Right lobe of liver (tissue), 6 donors: ENCODE measurements around the gene AHI1. TPM values are rescaled to one million over a fixed set of nuclear protein-coding genes. Genes with fewer than 3 reads are reported as not detected.

Source experiments
- ATAC-seq, 4 donors: fragments of 200-7000 bp; cut with Tn5 transposase; one replicate each; pipeline ENCODE4 v1.9.1; 2020; ENCODE audit warnings: mild to moderate bottlenecking in 4 of 4, moderate library complexity in 4 of 4
- DNase-seq, 3 donors: peaks; one replicate each; pipeline ENCODE4 v3.0.0-alpha.2; 2020
- H3K27ac ChIP-seq, 3 donors: fragments of 200-600 bp; one replicate each; pipeline ENCODE4 v1.8.0; 2022
- H3K27me3 ChIP-seq, 2 donors: fragments of 200-600 bp; one replicate each; pipeline ENCODE4 v1.8.0; 2022
- H3K36me3 ChIP-seq, 4 donors: fragments of 200-600 bp; sonication (generic) in 1 of 4; one replicate each; pipeline versions ENCODE4 v1.5.1 to v1.8.0; 2017 to 2022; ENCODE audit warnings: control low read depth in 1 of 4
- H3K4me1 ChIP-seq, 4 donors: fragments of 200-600 bp; sonication (generic) in 1 of 4; one replicate each; pipeline versions ENCODE4 v1.5.1 to v1.8.0; 2017 to 2022; ENCODE audit warnings: control low read depth in 1 of 4
- H3K4me3 ChIP-seq, 3 donors: fragments of 200-600 bp; one replicate each; pipeline ENCODE4 v1.8.0; 2022
- H3K9me3 ChIP-seq, 4 donors: fragments of 200-600 bp; sonication (generic) in 1 of 4; one replicate each; pipeline versions ENCODE4 v1.5.1 to v1.8.0; 2017 to 2022; ENCODE audit warnings: control low read depth in 1 of 4
- CTCF ChIP-seq, 4 donors: fragments of 200-600 bp in 3 of 4; fragments of 450-650 bp in 1 of 4; IDR thresholded peaks; one replicate each; pipeline versions ENCODE4 v1.5.1 to v1.8.0; 2016 to 2022; ENCODE audit warnings: antibody characterized with exemption in 4 of 4, mild to moderate bottlenecking in 2 of 4
- POLR2A ChIP-seq: fragments of 450-650 bp; IDR thresholded peaks from one replicate; pipeline ENCODE4 v1.6.1; 2017; ENCODE audit warnings: antibody characterized with exemption, mild to moderate bottlenecking
- WGBS: methylation state at CpG from one replicate; pipeline ENCODE4 v1.1.6; 2018; ENCODE audit warnings: low coverage, low lambda C conversion rate; ENCODE audit not compliant: insufficient coverage; ENCODE audit errors: missing lambda C conversion rate; 5-methylcytosine and 5-hydroxymethylcytosine counted together
- intact Hi-C, 2 donors: fragments of 100-400 bp; cut with DNase I; formaldehyde crosslinking; loops; one replicate each; pipeline versions ENCODE4 v1.11.2 to v1.14.1; 2022
- total RNA-seq, 6 experiments: library from RNA; depleted of rRNA in 2 of 6; stranded (reverse); fragments of >200 nt in 2 of 6; fragmentation: NEBNext Ultra II Directional in 3 of 6; extraction: Animal tissue kit (Norgen Biotek cat#: 25700) in 3 of 6; gene quantifications; one replicate each; pipeline versions ENCODE4 v1.1.0 to v1.2.4, GENCODE V29; 2016 to 2023
- donor health status: DM: no; HTN: yes; CAD: no.
- donor health status: DM: no; HTN: no; CAD: no.
- donor health status: DM: no; HTN: no; CAD: no.
- donor health status: DM: no; HTN: yes; CAD: no.
- donor health status: DM: no; HTN: yes; CAD: no.

AHI1 gene
- total RNA-seq, 6 experiments from 2014 or later: 4.7 to 9.2 (median 8.0) TPM

- no peaks in the 10 kb centered on the region for H3K36me3 ChIP-seq
- no peak overlapping the region for H3K4me3 ChIP-seq
- H3K9me3 ChIP-seq: no peaks in the 10 kb centered on the region
- WGBS: 80% methylated on average over 3 of the region's 3 CpGs
- DNase-seq (no peak), ATAC-seq (no peak)
- no peaks in the 10 kb centered on the region for H3K4me1 ChIP-seq
- TF ChIP-seq POLR2A (no peak), CTCF (IDR thresholded peaks at IDR 0.05) (no peak)
- no peak overlapping the region for H3K27ac ChIP-seq
- H3K27me3 ChIP-seq: no peaks in the 10 kb centered on the region
- intact Hi-C loops: no loop called here
These were observed 113.8 kb downstream of the AHI1 start for GRCh38 chr6:135383766-135384165.

DNA sequence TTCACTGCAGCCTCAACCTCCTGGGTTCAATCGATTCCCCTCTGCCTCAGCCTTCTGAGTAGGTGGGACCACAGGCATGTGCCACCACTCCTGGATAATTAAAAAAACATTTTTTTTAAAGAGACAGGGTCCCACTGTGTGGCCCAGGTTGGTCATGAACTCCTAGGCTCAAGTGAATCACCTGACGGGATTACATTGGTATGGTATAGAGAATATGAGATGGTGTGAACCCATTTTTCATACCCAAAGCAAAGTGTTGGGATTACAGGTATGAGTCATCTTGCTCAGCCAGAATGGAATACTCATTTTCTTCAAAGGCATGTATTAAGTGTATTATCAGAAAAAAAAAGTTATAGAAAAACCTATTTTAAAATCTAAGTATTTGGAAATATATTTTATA is 114.2 kb downstream of the AHI1 start:
- Histone ChIP-seq H3K4me3 (no peak overlapping the region), H3K4me1 (no peaks in the 10 kb centered on the region), H3K36me3 (no peaks in the 10 kb centered on the region), H3K27me3 (no peaks in the 10 kb centered on the region), H3K9me3 (no peaks in the 10 kb centered on the region), H3K27ac (no peak overlapping the region)
- intact Hi-C loops: no loop called here
- 85% methylated on average over 2 of the region's 2 CpGs for WGBS
- DNase-seq (no peak), ATAC-seq (no peak)
- TF ChIP-seq CTCF (IDR thresholded peaks at IDR 0.05): no peak
- TF ChIP-seq POLR2A: no peak

- ATAC-seq (no peak), DNase-seq (no peak)
- Histone ChIP-seq H3K4me3 (no peak overlapping the region), H3K27ac (no peak overlapping the region), H3K4me1 (no peaks in the 10 kb centered on the region), H3K36me3 (no peaks in the 10 kb centered on the region), H3K27me3 (no peaks in the 10 kb centered on the region), H3K9me3 (no peaks in the 10 kb centered on the region)
- intact Hi-C loops: no loop called here
- 45% methylated on average over 2 of the region's 2 CpGs for WGBS
- TF ChIP-seq CTCF (IDR thresholded peaks at IDR 0.05): no peak
- TF ChIP-seq POLR2A: no peak
These were observed 115.3 kb downstream of the AHI1 start for GRCh38 chr6:135382182-135382628.

DNA sequence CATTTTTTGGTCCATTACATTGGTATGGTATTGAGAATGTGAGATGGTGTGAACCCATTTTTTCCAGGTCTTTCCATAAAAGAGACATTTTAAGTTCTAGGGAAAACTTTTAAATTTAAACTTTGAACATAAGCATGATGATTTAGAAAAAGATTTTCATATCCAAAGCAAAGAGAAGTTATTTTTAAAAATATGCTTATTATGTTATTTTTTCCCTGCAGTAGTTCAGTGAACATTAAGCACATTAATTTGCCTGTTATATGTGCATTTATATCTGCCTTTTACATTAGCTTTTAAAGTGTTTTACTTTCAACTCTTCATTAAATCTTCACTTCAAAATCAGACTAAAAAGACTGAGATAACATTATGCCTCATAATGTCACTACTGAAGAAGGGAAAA is 116.7 kb downstream of the AHI1 start:
- intact Hi-C loops: no loop called here
- no peak for DNase-seq

More for the DNA sequence above, 116.7 kb downstream of the AHI1 start:
- TF ChIP-seq POLR2A (no peak), CTCF (IDR thresholded peaks at IDR 0.05) (no peak)
- H3K9me3 ChIP-seq: no peaks in the 10 kb centered on the region
- no peaks in the 10 kb centered on the region for H3K4me1 ChIP-seq
- H3K4me3 ChIP-seq: no peak overlapping the region
- H3K27ac ChIP-seq: no peak overlapping the region
- no peaks in the 10 kb centered on the region for H3K27me3 ChIP-seq
- no peak for ATAC-seq
- H3K36me3 ChIP-seq: no peaks in the 10 kb centered on the region
